ENCODE results near the gene ADAMTS9.

Gene ADAMTS9

DNA sequence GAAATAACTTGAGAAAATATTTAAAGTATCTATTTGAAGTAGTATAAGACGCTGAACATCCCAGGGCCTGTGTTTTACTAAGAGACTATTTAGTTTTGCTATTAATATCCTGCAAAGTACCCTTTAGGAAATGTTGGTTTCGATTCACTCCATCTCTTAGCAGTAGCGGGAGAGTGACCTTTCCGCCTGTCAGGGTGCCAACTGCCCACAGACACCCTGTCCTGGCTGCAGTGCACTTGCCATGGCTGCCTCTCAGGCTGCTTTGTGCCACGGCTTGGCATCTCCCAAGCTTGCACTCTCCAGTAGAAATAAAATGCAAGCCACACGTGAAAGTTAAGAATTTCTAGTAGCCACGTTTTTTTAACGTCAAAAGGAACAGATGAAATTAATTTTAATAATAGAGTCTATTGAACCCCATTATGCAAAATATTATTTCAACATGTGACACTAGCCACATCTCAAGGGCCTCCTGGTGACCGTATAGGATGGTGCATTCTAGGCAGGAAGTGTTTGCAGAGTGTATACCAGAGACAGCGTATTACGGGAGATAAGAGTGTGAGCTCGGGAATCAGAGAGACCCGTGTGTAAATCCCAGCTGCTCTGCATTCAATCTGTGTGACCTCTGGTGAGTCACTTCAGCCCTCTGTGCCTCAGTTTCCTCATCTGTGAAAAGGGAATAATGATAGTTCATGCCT lies 19.8 kb downstream of the ADAMTS9 start:
- H3K4me1 ChIP-seq (ENCODE audit: control insufficient read depth, low read depth, low read length): peaks cover 3% of the 10 kb centered on the region

GRCh38 chr3:64667138-64667537 lies 20.7 kb downstream of the ADAMTS9 start:
- peaks cover 3% of the 10 kb centered on the region for H3K4me1 ChIP-seq (ENCODE audit: control insufficient read depth, low read depth, low read length)
- H3K36me3 ChIP-seq (ENCODE audit: control insufficient read depth, low read depth, low read length): no peaks in the 10 kb centered on the region
- no peak overlapping the region for H3K4me3 ChIP-seq (ENCODE audit: low read length)
- H3K9me3 ChIP-seq (ENCODE audit: control insufficient read depth, low read depth, low read length): no peaks in the 10 kb centered on the region
- no peak overlapping the region for H3K27ac ChIP-seq (ENCODE audit: low read length)
- no peaks in the 10 kb centered on the region for H3K27me3 ChIP-seq (ENCODE audit: control insufficient read depth, insufficient read depth, low read length)
- H3K9ac ChIP-seq (ENCODE audit: low read length): no peak overlapping the region

More for the DNA sequence above, 19.8 kb downstream of the ADAMTS9 start:
- Histone ChIP-seq H3K4me3 (ENCODE audit: low read length) (no peak overlapping the region), H3K27ac (ENCODE audit: low read length) (no peak overlapping the region), H3K27me3 (ENCODE audit: control insufficient read depth, insufficient read depth, low read length) (no peaks in the 10 kb centered on the region), H3K36me3 (ENCODE audit: control insufficient read depth, low read depth, low read length) (no peaks in the 10 kb centered on the region), H3K9me3 (ENCODE audit: control insufficient read depth, low read depth, low read length) (no peaks in the 10 kb centered on the region), H3K9ac (ENCODE audit: low read length) (no peak overlapping the region)

DNA sequence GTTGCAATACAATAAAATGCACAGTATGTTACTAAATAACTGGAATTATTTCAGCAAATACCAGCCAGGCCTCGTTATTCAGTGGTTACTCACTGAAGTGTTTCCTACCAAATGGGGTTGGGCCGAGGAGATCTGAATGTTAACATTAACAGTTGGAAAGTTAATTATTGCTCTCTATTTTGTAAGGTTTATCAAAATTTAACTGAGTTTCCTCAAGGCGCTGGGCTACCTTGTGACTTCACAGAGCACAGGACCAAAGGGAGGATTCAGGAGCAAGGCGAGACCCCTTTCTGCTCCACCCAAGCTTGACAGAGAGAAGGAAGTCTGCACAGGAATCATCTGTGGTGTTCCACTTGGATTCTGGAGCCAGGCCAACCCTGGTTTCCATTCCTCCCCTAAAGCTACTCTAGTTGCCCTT lies 21.6 kb downstream of the ADAMTS9 start:
- Histone ChIP-seq H3K4me3 (ENCODE audit: low read length) (no peak overlapping the region), H3K27me3 (ENCODE audit: control insufficient read depth, insufficient read depth, low read length) (no peaks in the 10 kb centered on the region), H3K27ac (ENCODE audit: low read length) (no peak overlapping the region), H3K4me1 (ENCODE audit: control insufficient read depth, low read depth, low read length) (peaks cover 3% of the 10 kb centered on the region), H3K36me3 (ENCODE audit: control insufficient read depth, low read depth, low read length) (no peaks in the 10 kb centered on the region), H3K9ac (ENCODE audit: low read length) (no peak overlapping the region), H3K9me3 (ENCODE audit: control insufficient read depth, low read depth, low read length) (no peaks in the 10 kb centered on the region)

GRCh38 chr3:64664397-64664796 lies 23.4 kb downstream of the ADAMTS9 start:
- Histone ChIP-seq H3K4me1 (ENCODE audit: control insufficient read depth, low read depth, low read length) (peaks cover 3% of the 10 kb centered on the region), H3K27ac (ENCODE audit: low read length) (no peak overlapping the region), H3K27me3 (ENCODE audit: control insufficient read depth, insufficient read depth, low read length) (no peaks in the 10 kb centered on the region), H3K36me3 (ENCODE audit: control insufficient read depth, low read depth, low read length) (no peaks in the 10 kb centered on the region), H3K9ac (ENCODE audit: low read length) (no peak overlapping the region), H3K9me3 (ENCODE audit: control insufficient read depth, low read depth, low read length) (no peaks in the 10 kb centered on the region), H3K4me3 (ENCODE audit: low read length) (no peak overlapping the region)

DNA sequence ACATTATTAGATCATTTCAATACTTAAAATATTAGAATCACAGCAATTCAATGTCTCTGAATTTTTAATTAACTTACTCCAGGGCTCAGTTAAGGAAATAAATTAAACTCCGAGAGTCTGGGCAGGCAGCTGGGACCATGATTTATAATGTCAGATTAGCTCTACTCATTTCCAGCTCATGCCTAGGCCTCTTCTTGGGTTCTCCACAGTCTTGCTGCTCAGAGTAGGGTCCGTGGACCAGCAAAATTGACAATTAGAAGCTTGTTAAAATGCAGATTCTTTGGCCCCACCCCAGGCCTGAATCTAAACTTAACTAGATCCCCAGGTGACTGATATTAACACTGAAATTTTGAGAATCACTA lies 28.2 kb downstream of the ADAMTS9 start:
- Histone ChIP-seq H3K4me1 (ENCODE audit: control insufficient read depth, low read depth, low read length) (no peaks in the 10 kb centered on the region), H3K9ac (ENCODE audit: low read length) (no peak overlapping the region), H3K9me3 (ENCODE audit: control insufficient read depth, low read depth, low read length) (no peaks in the 10 kb centered on the region), H3K27me3 (ENCODE audit: control insufficient read depth, insufficient read depth, low read length) (no peaks in the 10 kb centered on the region), H3K27ac (ENCODE audit: low read length) (no peak overlapping the region), H3K4me3 (ENCODE audit: low read length) (no peak overlapping the region), H3K36me3 (ENCODE audit: control insufficient read depth, low read depth, low read length) (no peaks in the 10 kb centered on the region)

GRCh38 chr3:64658001-64658400 lies 29.8 kb downstream of the ADAMTS9 start:
- H3K27ac ChIP-seq (ENCODE audit: low read length): no peak overlapping the region
- H3K4me3 ChIP-seq (ENCODE audit: low read length): no peak overlapping the region
- no peaks in the 10 kb centered on the region for H3K27me3 ChIP-seq (ENCODE audit: control insufficient read depth, insufficient read depth, low read length)
- no peaks in the 10 kb centered on the region for H3K4me1 ChIP-seq (ENCODE audit: control insufficient read depth, low read depth, low read length)
- H3K36me3 ChIP-seq (ENCODE audit: control insufficient read depth, low read depth, low read length): no peaks in the 10 kb centered on the region
- no peaks in the 10 kb centered on the region for H3K9me3 ChIP-seq (ENCODE audit: control insufficient read depth, low read depth, low read length)
- no peak overlapping the region for H3K9ac ChIP-seq (ENCODE audit: low read length)

DNA sequence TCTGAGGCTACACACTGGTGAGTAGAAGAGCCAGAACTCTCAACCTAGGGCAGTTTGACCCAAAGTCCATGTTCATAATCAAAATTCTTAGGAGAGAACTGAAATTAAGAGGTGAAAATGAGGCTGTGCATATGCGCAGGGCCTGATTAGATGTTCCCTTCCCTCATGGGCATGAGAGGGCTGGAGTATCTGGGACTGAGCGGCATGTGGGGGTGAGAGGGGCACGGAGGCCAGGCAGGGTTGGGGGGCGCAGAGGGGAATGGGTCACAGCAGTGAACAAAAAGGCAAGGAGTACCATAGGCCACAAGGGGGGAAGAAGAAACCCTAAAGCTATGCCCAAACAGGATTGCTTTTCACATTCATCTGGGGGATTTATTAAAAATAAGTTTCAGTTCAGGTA lies 31.3 kb downstream of the ADAMTS9 start:
- Histone ChIP-seq H3K9ac (ENCODE audit: low read length) (no peak overlapping the region), H3K4me3 (ENCODE audit: low read length) (no peak overlapping the region), H3K9me3 (ENCODE audit: control insufficient read depth, low read depth, low read length) (no peaks in the 10 kb centered on the region), H3K36me3 (ENCODE audit: control insufficient read depth, low read depth, low read length) (no peaks in the 10 kb centered on the region), H3K27ac (ENCODE audit: low read length) (no peak overlapping the region), H3K4me1 (ENCODE audit: control insufficient read depth, low read depth, low read length) (peaks cover 3% of the 10 kb centered on the region), H3K27me3 (ENCODE audit: control insufficient read depth, insufficient read depth, low read length) (no peaks in the 10 kb centered on the region)

- Histone ChIP-seq H3K36me3 (ENCODE audit: control insufficient read depth, low read depth, low read length) (no peaks in the 10 kb centered on the region), H3K9me3 (ENCODE audit: control insufficient read depth, low read depth, low read length) (no peaks in the 10 kb centered on the region), H3K27ac (ENCODE audit: low read length) (no peak overlapping the region), H3K9ac (ENCODE audit: low read length) (no peak overlapping the region), H3K27me3 (ENCODE audit: control insufficient read depth, insufficient read depth, low read length) (no peaks in the 10 kb centered on the region), H3K4me3 (ENCODE audit: low read length) (no peak overlapping the region), H3K4me1 (ENCODE audit: control insufficient read depth, low read depth, low read length) (peaks cover 17% of the 10 kb centered on the region)
Observed at GRCh38 chr3:64655160-64655559, 32.6 kb downstream of the ADAMTS9 start.

DNA sequence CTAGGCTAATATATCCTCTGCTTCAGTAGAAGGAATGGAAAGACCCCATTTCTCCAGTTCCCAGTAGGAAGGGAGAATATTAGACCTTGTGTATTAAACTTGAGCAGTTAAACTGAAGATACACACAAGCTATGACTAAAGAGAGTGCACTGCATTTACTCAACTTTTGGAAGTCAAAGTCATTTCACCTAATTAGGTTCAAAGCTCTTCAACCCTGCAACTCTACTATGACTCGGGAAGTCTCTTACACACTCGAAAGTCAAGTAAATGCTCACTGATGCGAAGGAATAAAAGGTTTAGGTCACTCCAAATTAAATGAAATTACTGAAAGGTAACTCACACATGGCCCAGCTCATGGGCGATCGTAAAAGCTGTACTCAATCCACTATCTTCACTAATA lies 33.8 kb downstream of the ADAMTS9 start:
- Histone ChIP-seq H3K36me3 (ENCODE audit: control insufficient read depth, low read depth, low read length) (no peaks in the 10 kb centered on the region), H3K27ac (ENCODE audit: low read length) (no peak overlapping the region), H3K9me3 (ENCODE audit: control insufficient read depth, low read depth, low read length) (no peaks in the 10 kb centered on the region), H3K9ac (ENCODE audit: low read length) (no peak overlapping the region), H3K4me1 (ENCODE audit: control insufficient read depth, low read depth, low read length) (peaks cover 20% of the 10 kb centered on the region), H3K4me3 (ENCODE audit: low read length) (no peak overlapping the region), H3K27me3 (ENCODE audit: control insufficient read depth, insufficient read depth, low read length) (no peaks in the 10 kb centered on the region)

DNA sequence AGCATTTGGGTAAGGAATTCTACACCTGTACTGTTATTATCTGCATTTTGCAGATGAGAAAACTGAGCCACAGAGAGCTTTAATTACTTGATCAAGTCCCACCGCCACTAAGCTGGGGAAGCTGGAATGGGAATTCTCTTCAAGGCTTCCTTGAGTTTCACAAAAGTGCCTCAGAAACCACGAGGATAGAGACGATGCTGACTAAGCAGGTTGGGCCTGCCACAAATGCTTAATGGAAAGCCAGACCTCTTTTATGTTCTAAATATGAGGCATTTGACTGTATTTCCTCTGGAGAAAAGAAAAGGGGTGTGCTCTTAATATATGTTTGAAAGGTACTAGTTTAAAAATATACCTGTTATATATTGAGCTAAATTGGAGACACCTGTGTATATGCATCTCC lies 34.7 kb downstream of the ADAMTS9 start:
- Histone ChIP-seq H3K4me3 (ENCODE audit: low read length) (no peak overlapping the region), H3K36me3 (ENCODE audit: control insufficient read depth, low read depth, low read length) (no peaks in the 10 kb centered on the region), H3K4me1 (ENCODE audit: control insufficient read depth, low read depth, low read length) (peaks cover 20% of the 10 kb centered on the region), H3K9me3 (ENCODE audit: control insufficient read depth, low read depth, low read length) (no peaks in the 10 kb centered on the region), H3K27ac (ENCODE audit: low read length) (no peak overlapping the region), H3K27me3 (ENCODE audit: control insufficient read depth, insufficient read depth, low read length) (no peaks in the 10 kb centered on the region), H3K9ac (ENCODE audit: low read length) (no peak overlapping the region)

DNA sequence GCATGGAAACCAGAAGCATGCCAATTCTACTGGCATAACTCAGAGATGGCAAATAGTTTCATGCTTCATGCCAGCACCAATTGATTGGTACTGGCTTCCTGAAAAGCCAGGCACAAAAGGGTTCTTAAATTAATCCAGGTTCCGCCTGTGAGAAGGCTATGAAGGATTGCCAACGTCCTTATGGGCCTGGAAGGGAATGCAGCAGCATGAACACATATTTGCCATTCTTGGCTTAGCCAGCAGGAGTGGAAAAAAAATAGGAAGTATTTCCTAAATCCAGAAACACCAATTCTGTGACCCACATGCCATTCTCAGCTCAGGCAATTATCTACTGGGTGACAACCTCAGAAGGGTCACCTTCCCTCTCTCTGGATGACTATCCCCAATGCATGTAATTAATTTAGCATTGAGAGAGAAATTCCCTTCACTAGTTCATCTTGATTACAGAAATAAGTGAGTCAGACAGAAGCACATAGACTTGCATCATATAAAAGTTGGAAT lies 36.0 kb downstream of the ADAMTS9 start:
- H3K9me3 ChIP-seq (ENCODE audit: control insufficient read depth, low read depth, low read length): no peaks in the 10 kb centered on the region
- no peak overlapping the region for H3K9ac ChIP-seq (ENCODE audit: low read length)
- H3K27me3 ChIP-seq (ENCODE audit: control insufficient read depth, insufficient read depth, low read length): no peaks in the 10 kb centered on the region
- no peak overlapping the region for H3K4me3 ChIP-seq (ENCODE audit: low read length)
- H3K36me3 ChIP-seq (ENCODE audit: control insufficient read depth, low read depth, low read length): no peaks in the 10 kb centered on the region
- H3K27ac ChIP-seq (ENCODE audit: low read length): no peak overlapping the region
- H3K4me1 ChIP-seq (ENCODE audit: control insufficient read depth, low read depth, low read length): peaks cover 20% of the 10 kb centered on the region

DNA sequence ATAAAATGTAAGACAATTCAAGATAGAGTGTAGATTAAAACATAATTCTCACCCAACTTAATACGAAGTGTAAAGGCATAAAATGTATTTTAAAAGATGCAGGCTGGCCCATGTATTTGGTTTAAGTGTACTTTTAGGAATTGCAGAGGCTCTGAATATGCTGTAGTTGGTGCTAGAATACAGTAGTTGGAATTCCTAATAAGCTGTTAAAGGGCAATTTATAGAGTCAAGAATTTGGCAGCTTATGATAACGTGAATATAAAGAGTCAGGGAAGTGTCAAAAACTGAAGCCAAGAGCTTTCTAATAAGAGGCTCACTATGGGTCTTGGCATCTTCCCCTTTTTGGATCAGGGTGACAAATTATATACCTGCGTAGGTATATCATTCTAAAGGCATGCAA lies 36.5 kb downstream of the ADAMTS9 start:
- no peaks in the 10 kb centered on the region for H3K36me3 ChIP-seq (ENCODE audit: control insufficient read depth, low read depth, low read length)
- no peak overlapping the region for H3K27ac ChIP-seq (ENCODE audit: low read length)

More for the DNA sequence above, 36.5 kb downstream of the ADAMTS9 start:
- H3K4me1 ChIP-seq (ENCODE audit: control insufficient read depth, low read depth, low read length): peaks cover 20% of the 10 kb centered on the region
- H3K4me3 ChIP-seq (ENCODE audit: low read length): no peak overlapping the region
- no peaks in the 10 kb centered on the region for H3K9me3 ChIP-seq (ENCODE audit: control insufficient read depth, low read depth, low read length)
- no peaks in the 10 kb centered on the region for H3K27me3 ChIP-seq (ENCODE audit: control insufficient read depth, insufficient read depth, low read length)
- H3K9ac ChIP-seq (ENCODE audit: low read length): no peak overlapping the region

All from iPS-18a (cell line).